HepG2 (cell line): ENCODE measurements around the gene FAM240A. TPM values are rescaled to one million over a fixed set of nuclear protein-coding genes. Genes with fewer than 3 reads are reported as not detected.
A peak's percentile ranks its signal among the peaks of the same experiment; 100 is the strongest.

Source experiments
- ATAC-seq: fragments of 200-7000 bp; cut with Tn5 transposase; 3 replicates; pipeline ENCODE4 v1.9.1; 2020; ENCODE audit warnings: mild to moderate bottlenecking, moderate library complexity
- BruUV-seq: library from RNA; stranded (reverse); fragments of 400-500 nt; replicated peaks from 2 replicates; lab custom pipeline; 2021; lab: Mats Ljungman, UMichigan
- CTCF ChIA-PET: fragments of 300-600 bp; formaldehyde crosslinking; extraction: SDS; loops from one replicate; lab custom pipeline; 2021; ENCODE audit warnings: low total read pairs, inconsistent platforms, low intra/inter-chr PET ratio; lab: Yijun Ruan, JAX
- POLR2A ChIA-PET: fragments of 350-600 bp; sonication (Branson Sonifier 250); formaldehyde crosslinking; loops from one replicate; lab custom pipeline; 2020; ENCODE audit warnings: antibody characterized with exemption, inconsistent platforms; lab: Yijun Ruan, JAX
- DNase-seq: peaks from one replicate; pipeline ENCODE4 v3.0.0-alpha.2; 2015; ENCODE audit warnings: low spot score
- FAIRE-seq: peaks from 3 replicates; lab custom pipeline; 2011; peaks lifted over from hg19 to GRCh38; lab: Jason Lieb, UNC
- H2AFZ ChIP-seq: one replicate; pipeline ENCODE4 v1.6.1; 2011; ENCODE audit warnings: low read length, inconsistent platforms
- H3K27ac ChIP-seq: fragments of 300-600 bp; 3 replicates; pipeline ENCODE4 v1.8.0; 2011; ENCODE audit warnings: mixed run types, mild to moderate bottlenecking, mixed read lengths, low read length, inconsistent platforms; ENCODE audit not compliant: insufficient read depth; ENCODE audit errors: extremely low read length
- H3K27me3 ChIP-seq, 2 experiments: fragments of 200-600 bp in 1 of 2; 2 replicates in 1 of 2; 3 replicates in 1 of 2; pipeline versions ENCODE4 v1.6.0 to v1.8.0; 2011; ENCODE audit warnings: low read length in 2 of 2, mild to moderate bottlenecking in 2 of 2, moderate library complexity in 2 of 2, inconsistent platforms in 1 of 2; ENCODE audit not compliant: insufficient read depth in 2 of 2, control insufficient read depth in 1 of 2
- H3K36me3 ChIP-seq, 2 experiments: fragments of 200-600 bp in 1 of 2; replicated peaks in 1 of 2; 2 replicates in 1 of 2; 3 replicates in 1 of 2; pipeline versions ENCODE4 v1.5.1 to v1.8.0; 2011; ENCODE audit warnings: low read length in 2 of 2, inconsistent platforms in 1 of 2; ENCODE audit not compliant: insufficient read depth in 2 of 2, control insufficient read depth in 1 of 2
- H3K4me1 ChIP-seq: 2 replicates; pipeline ENCODE4 v1.5.1; 2012; ENCODE audit warnings: low read length, inconsistent platforms; ENCODE audit not compliant: insufficient read depth
- H3K4me2 ChIP-seq: 2 replicates; pipeline ENCODE4 v1.6.0; 2011; ENCODE audit warnings: low read depth, low read length, inconsistent platforms
- H3K4me3 ChIP-seq, 3 experiments: fragments of 200-600 bp in 1 of 3; sonication (generic), shearing (Covaris generic) in 1 of 3; replicated peaks in 1 of 3; 2 replicates each; pipeline ENCODE4 v1.5.1; 2011 to 2016; ENCODE audit warnings: low read length in 3 of 3, inconsistent platforms in 2 of 3, low read depth in 2 of 3, mild to moderate bottlenecking in 2 of 3, control low read depth in 1 of 3, mixed read lengths in 1 of 3; ENCODE audit not compliant: insufficient read depth in 1 of 3
- H3K79me2 ChIP-seq: one replicate; pipeline ENCODE4 v1.6.1; 2011; ENCODE audit warnings: low read length, inconsistent platforms; ENCODE audit not compliant: insufficient read depth
- H3K9ac ChIP-seq: 2 replicates; pipeline ENCODE4 v1.6.0; 2011; ENCODE audit warnings: mild to moderate bottlenecking, low read depth, low read length, inconsistent platforms; ENCODE audit not compliant: insufficient read depth
- H3K9me3 ChIP-seq: 2 replicates; pipeline ENCODE4 v1.5.1; 2012; ENCODE audit warnings: mild to moderate bottlenecking, low read length
- H4K20me1 ChIP-seq: 2 replicates; pipeline ENCODE4 v1.6.0; 2011; ENCODE audit warnings: inconsistent platforms, mild to moderate bottlenecking, low read length, moderate library complexity; ENCODE audit not compliant: insufficient read depth
- ATF7 ChIP-seq, 2 experiments: fragments of 450-650 bp in 1 of 2; sonication (generic) in 1 of 2; formaldehyde crosslinking in 1 of 2; IDR thresholded peaks; 2 replicates each; pipeline versions ENCODE4 v1.4.0 to v1.6.1; 2016 to 2020; ENCODE audit warnings: antibody characterized with exemption in 1 of 2, mild to moderate bottlenecking in 1 of 2, missing genetic modification reagents in 1 of 2
- EZH2 ChIP-seq: conservative IDR thresholded peaks from 2 replicates; pipeline ENCODE4 v1.6.1; 2012; ENCODE audit warnings: mild to moderate bottlenecking, low read depth, low read length, moderate library complexity
- KAT2B ChIP-seq: fragments of 150-350 bp; IDR thresholded peaks from 2 replicates; pipeline ENCODE4 v1.6.1; 2014; ENCODE audit warnings: low read depth, low read length, borderline replicate concordance
- PRMT3 ChIP-seq: sonication (generic); formaldehyde crosslinking; IDR thresholded peaks from 2 replicates; pipeline ENCODE4 v1.8.1; 2022; ENCODE audit warnings: low read depth, mild to moderate bottlenecking, moderate library complexity, missing genetic modification reagents, borderline replicate concordance
- TIGD3 ChIP-seq: sonication (generic); formaldehyde crosslinking; IDR thresholded peaks from 2 replicates; pipeline ENCODE4 v1.5.1; 2020; ENCODE audit warnings: mild to moderate bottlenecking, missing genetic modification reagents, borderline replicate concordance
- ZFP82 ChIP-seq: sonication (generic); formaldehyde crosslinking; IDR thresholded peaks from 2 replicates; pipeline ENCODE4 v1.5.1; 2020; ENCODE audit warnings: mild to moderate bottlenecking, missing genetic modification reagents, borderline replicate concordance
- ZNF205 ChIP-seq: IDR thresholded peaks from 2 replicates; pipeline ENCODE4 v1.6.1; 2018; ENCODE audit warnings: missing biosample characterization, missing genetic modification reagents
- ZNF451 ChIP-seq: sonication (generic); formaldehyde crosslinking; IDR thresholded peaks from 2 replicates; pipeline ENCODE4 v1.5.0; 2020; ENCODE audit warnings: mild to moderate bottlenecking, missing genetic modification reagents
- ZNF607 ChIP-seq: sonication (generic); formaldehyde crosslinking; IDR thresholded peaks from 2 replicates; pipeline ENCODE4 v1.5.1; 2020; ENCODE audit warnings: missing genetic modification reagents, mild to moderate bottlenecking, borderline replicate concordance
- ZNF639 ChIP-seq: conservative IDR thresholded peaks from 2 replicates; pipeline ENCODE4 v1.6.1; 2018; ENCODE audit warnings: missing genetic modification reagents
- WGBS: methylation state at CpG from one replicate; pipeline ENCODE4 v1.1.6; 2017; ENCODE audit warnings: low lambda C conversion rate; 5-methylcytosine and 5-hydroxymethylcytosine counted together
- in situ Hi-C: cut with HindIII; loops from 2 replicates; pipeline ENCODE4 v1.10.0; 2017; ENCODE audit warnings: low pct_unique_long_range_greater_than_20kb; ENCODE audit not compliant: extremely low pct_ligation_motif_present
- intact Hi-C: fragments of 100-400 bp; cut with micrococcal nuclease; formaldehyde crosslinking; loops from one replicate; pipeline ENCODE4 v1.10.0; 2022; ENCODE audit not compliant: unreplicated experiment
- polyA plus RNA-seq, 8 experiments: library from polyadenylated mRNA; depleted of rRNA in 3 of 8; stranded (reverse) in 7 of 8; unstranded in 1 of 8; fragments of >200 nt; fragmentation: Illumina TruSeq in 4 of 8; extraction: Trizol in 4 of 8; gene quantifications; 2 replicates each; pipeline versions ENCODE4 v1.2.1 to v1.2.3, GENCODE V29; 2011 to 2016; ENCODE audit warnings: low read depth in 4 of 8, missing spikeins in 1 of 8, mixed read lengths in 1 of 8; ENCODE audit not compliant: insufficient read depth in 1 of 8
- total RNA-seq, 5 experiments: library from RNA; depleted of rRNA; stranded (reverse); fragments of >200 nt; fragmentation: Illumina TruSeq; extraction: Trizol; gene quantifications; 2 replicates each; pipeline ENCODE4 v1.2.3, GENCODE V29; 2016; ENCODE audit warnings: low read depth in 1 of 5
- TF ChIP-seq, protein P1 (sequence below): sonication (generic); formaldehyde crosslinking; IDR thresholded peaks from 2 replicates; pipeline ENCODE4 v1.4.0; 2020; ENCODE audit warnings: missing genetic modification reagents

The FAM240A gene
- total and polyA plus RNA-seq, 2 of the 13 experiments (the other 11 are each of a cell fraction or from before 2014, with no cell fraction given), result not detected

- in situ Hi-C loops (no loop called here), intact Hi-C loops (no loop called here)
- Histone ChIP-seq H3K4me3 (no peak overlapping the region), H4K20me1 (no peaks in the 10 kb centered on the region), H3K27ac (no peak overlapping the region), H3K9me3 (peaks cover 10% of the 10 kb centered on the region), H3K27me3 (peaks cover 0 to 2% of the 10 kb centered on the region in 2 experiments; a peak in 1 of 5 replicates), H3K9ac (no peak overlapping the region), H3K36me3 (no peaks in the 10 kb centered on the region), H3K79me2 (no peaks in the 10 kb centered on the region), H3K4me2 (no peak overlapping the region), H3K4me1 (no peaks in the 10 kb centered on the region), H2AFZ (no peak overlapping the region)
- TF ChIP-seq TIGD3 (CRISPR knock-in tag) (no peak), ZFP82 (CRISPR knock-in tag) (no peak), ZNF639 (CRISPR knock-in tag) (no peak), ZNF451 (no peak)
- WGBS, result 16% methylated on average over 3 of the region's 3 CpGs
- no TSS peak for BruUV-seq
- CTCF ChIA-PET, result no interaction called here
- DNase-seq (no peak), ATAC-seq (no peak), FAIRE-seq (no peak)
- POLR2A ChIA-PET, result no interaction called here
Measured at GRCh38 chr3:46649436-46649835, 37.1 kb downstream of the FAM240A start.

GRCh38 chr3:46651084-46651483 lies 38.8 kb downstream of the FAM240A start:
- H3K4me2 ChIP-seq, result no peak overlapping the region
- no peak for FAIRE-seq

More at GRCh38 chr3:46651084-46651483, 38.8 kb downstream of the FAM240A start:
- no peak for ATAC-seq
- no peaks in the 10 kb centered on the region for H4K20me1 ChIP-seq
- WGBS, result 2% methylated on average over 1 of the region's 1 CpG
- no peaks in the 10 kb centered on the region for H3K27me3 ChIP-seq
- no peaks in the 10 kb centered on the region for H3K79me2 ChIP-seq
- CTCF ChIA-PET, result no interaction called here
- POLR2A ChIA-PET, result no interaction called here
- H3K4me3 ChIP-seq, result no peak overlapping the region
- H3K27ac ChIP-seq, result no peak overlapping the region
- H3K9me3 ChIP-seq, result peaks cover 10% of the 10 kb centered on the region
- intact Hi-C loops, result no loop called here
- TF ChIP-seq, protein P1, sequence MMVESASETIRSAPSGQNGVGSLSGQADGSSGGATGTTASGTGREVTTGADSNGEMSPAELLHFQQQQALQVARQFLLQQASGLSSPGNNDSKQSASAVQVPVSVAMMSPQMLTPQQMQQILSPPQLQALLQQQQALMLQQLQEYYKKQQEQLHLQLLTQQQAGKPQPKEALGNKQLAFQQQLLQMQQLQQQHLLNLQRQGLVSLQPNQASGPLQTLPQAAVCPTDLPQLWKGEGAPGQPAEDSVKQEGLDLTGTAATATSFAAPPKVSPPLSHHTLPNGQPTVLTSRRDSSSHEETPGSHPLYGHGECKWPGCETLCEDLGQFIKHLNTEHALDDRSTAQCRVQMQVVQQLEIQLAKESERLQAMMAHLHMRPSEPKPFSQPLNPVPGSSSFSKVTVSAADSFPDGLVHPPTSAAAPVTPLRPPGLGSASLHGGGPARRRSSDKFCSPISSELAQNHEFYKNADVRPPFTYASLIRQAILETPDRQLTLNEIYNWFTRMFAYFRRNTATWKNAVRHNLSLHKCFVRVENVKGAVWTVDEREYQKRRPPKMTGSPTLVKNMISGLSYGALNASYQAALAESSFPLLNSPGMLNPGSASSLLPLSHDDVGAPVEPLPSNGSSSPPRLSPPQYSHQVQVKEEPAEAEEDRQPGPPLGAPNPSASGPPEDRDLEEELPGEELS (CRISPR knock-in tag), result no peak
- TF ChIP-seq ZNF205 (CRISPR knock-in tag) (no peak), ZNF607 (CRISPR knock-in tag) (no peak), EZH2 (no peak), ATF7 (IDR thresholded peaks at IDR 0.05) (peak; percentile 83), ATF7 (CRISPR knock-in tag; IDR thresholded peaks at IDR 0.05) (no peak), KAT2B (peak; percentile 62), PRMT3 (CRISPR knock-in tag) (no peak)
- TF ChIP-seq, all 625 proteins: peak for 2
- BruUV-seq, result no TSS peak
- Histone ChIP-seq H3K9ac (no peak overlapping the region), H3K36me3 (no peaks in the 10 kb centered on the region), H3K4me1 (no peaks in the 10 kb centered on the region), H2AFZ (no peak overlapping the region)
- in situ Hi-C loops, result no loop called here
- DNase-seq, result no peak
